Panc1 (cell line): ENCODE measurements around the gene CEP78. TPM values are rescaled to one million over a fixed set of nuclear protein-coding genes. Genes with fewer than 3 reads are reported as not detected.

Experiments used
- ATAC-seq: fragments of 200-7000 bp; cut with Tn5 transposase; 2 replicates; pipeline ENCODE4 v1.9.1; 2020; ENCODE audit warnings: mild to moderate bottlenecking, moderate library complexity
- BruUV-seq: library from RNA; stranded (reverse); fragments of 400-500 nt; replicated peaks from 2 replicates; lab custom pipeline; 2021; lab: Mats Ljungman, UMichigan
- CTCF ChIA-PET: fragments of 300-600 bp; sonication (Branson Sonifier 250); formaldehyde crosslinking; loops from one replicate; lab custom pipeline; 2022; ENCODE audit warnings: antibody characterized with exemption; lab: Charles Lee
- POLR2A ChIA-PET: fragments of 300-600 bp; sonication (Branson Sonifier 250); formaldehyde crosslinking; loops from one replicate; lab custom pipeline; 2022; ENCODE audit warnings: antibody characterized with exemption; lab: Charles Lee
- DNase-seq: peaks from one replicate; pipeline ENCODE4 v3.0.0-alpha.2; 2010; ENCODE audit warnings: low read depth, low spot score
- H3K27ac ChIP-seq: 2 replicates; pipeline ENCODE4 v1.5.1; 2011; ENCODE audit warnings: mild to moderate bottlenecking, low read length, inconsistent platforms
- H3K27me3 ChIP-seq: fragments of 200-500 bp; sonication (Bioruptor generic); 2 replicates; pipeline ENCODE4 v1.6.0; 2014; ENCODE audit warnings: low read length, inconsistent platforms; ENCODE audit not compliant: control insufficient read depth, insufficient read depth
- H3K36me3 ChIP-seq: fragments of 200-500 bp; sonication (Bioruptor generic); 2 replicates; pipeline ENCODE4 v1.5.1; 2014; ENCODE audit warnings: inconsistent platforms, mild to moderate bottlenecking, low read length, moderate library complexity; ENCODE audit not compliant: control insufficient read depth, insufficient read depth
- H3K4me1 ChIP-seq: 2 replicates; pipeline ENCODE4 v1.5.1; 2011; ENCODE audit warnings: inconsistent platforms, mild to moderate bottlenecking, low read length, moderate library complexity; ENCODE audit not compliant: control insufficient read depth, insufficient read depth
- H3K4me3 ChIP-seq, 2 experiments: 2 replicates each; pipeline ENCODE4 v1.5.1; 2011 to 2012; ENCODE audit warnings: low read depth in 2 of 2, low read length in 2 of 2, mild to moderate bottlenecking in 2 of 2, inconsistent platforms in 1 of 2, moderate library complexity in 1 of 2
- H3K9me3 ChIP-seq: fragments of 200-500 bp; sonication (Bioruptor generic); 2 replicates; pipeline ENCODE4 v1.5.1; 2014; ENCODE audit warnings: low read depth, mild to moderate bottlenecking, inconsistent platforms, low read length, moderate library complexity; ENCODE audit not compliant: control insufficient read depth, insufficient read depth
- CTCF ChIP-seq: fragments of 450-650 bp; IDR thresholded peaks from 2 replicates; pipeline ENCODE4 v1.5.1; 2017; ENCODE audit warnings: mild to moderate bottlenecking
- POLR2AphosphoS5 ChIP-seq: IDR thresholded peaks from 2 replicates; pipeline ENCODE4 v1.6.1; 2012; ENCODE audit warnings: mild to moderate bottlenecking, low read depth, low read length, moderate library complexity
- REST ChIP-seq, 2 experiments: IDR thresholded peaks; 2 replicates each; pipeline ENCODE4 v1.6.1; 2011 to 2012; ENCODE audit warnings: low read depth in 2 of 2, control low read depth in 1 of 2, low read length in 1 of 2, mild to moderate bottlenecking in 1 of 2, moderate library complexity in 1 of 2; ENCODE audit not compliant: insufficient read depth in 1 of 2
- SIN3A ChIP-seq: IDR thresholded peaks from 2 replicates; pipeline ENCODE4 v1.6.1; 2012; ENCODE audit warnings: low read depth, mild to moderate bottlenecking, low read length, moderate library complexity, borderline replicate concordance; ENCODE audit not compliant: insufficient read depth
- TCF7L2 ChIP-seq: IDR thresholded peaks from 2 replicates; pipeline ENCODE4 v1.6.1; 2011; ENCODE audit warnings: mild to moderate bottlenecking, low read depth, low read length, inconsistent platforms
- in situ Hi-C: cut with HindIII; loops from 2 replicates; pipeline ENCODE4 v1.10.0; 2016; ENCODE audit warnings: low sequenced_read_pairs, low pct_unique_long_range_greater_than_20kb
- intact Hi-C: fragments of 100-400 bp; cut with micrococcal nuclease; formaldehyde crosslinking; loops from one replicate; pipeline ENCODE4 v1.10.0; 2022; ENCODE audit not compliant: unreplicated experiment
- total RNA-seq: library from RNA; stranded (reverse); gene quantifications from one replicate; pipeline ENCODE4 v1.2.1, GENCODE V29; 2021; ENCODE audit not compliant: unreplicated experiment

Gene CEP78
- total RNA-seq, 1 experiment from 2014 or later, result 25.2 TPM

GRCh38 chr9:78236551-78236910, 656 bp downstream of the CEP78 start:
- TF ChIP-seq SIN3A (no peak), TCF7L2 (no peak), POLR2AphosphoS5 (no peak), REST (IDR thresholded peaks at IDR 0.05; ENCODE audit: insufficient read depth in 1 of 2, low read depth in 2 of 2, low read length in 1 of 2) (no peak), CTCF (no peak)
- in situ Hi-C loops (no loop called here), intact Hi-C loops (loop anchor here (5.0 kb wide), 1 partner anchor 104 kb away; no protein-coding TSS in a partner anchor)
- BruUV-seq, result no TSS peak
- Histone ChIP-seq H3K4me1 (peaks cover 2% of the 10 kb centered on the region; the same call in 1 of the 2 replicates), H3K27me3 (no peaks in the 10 kb centered on the region), H3K36me3 (peaks cover 5% of the 10 kb centered on the region), H3K27ac (peak overlapping the region; percentile 77), H3K4me3 (peak overlapping the region; percentile 78 to 85), H3K9me3 (no peaks in the 10 kb centered on the region)
- ATAC-seq (peak; percentile 39), DNase-seq (no peak)
- ChIA-PET CTCF (no interaction called here), POLR2A (no interaction called here)

DNA sequence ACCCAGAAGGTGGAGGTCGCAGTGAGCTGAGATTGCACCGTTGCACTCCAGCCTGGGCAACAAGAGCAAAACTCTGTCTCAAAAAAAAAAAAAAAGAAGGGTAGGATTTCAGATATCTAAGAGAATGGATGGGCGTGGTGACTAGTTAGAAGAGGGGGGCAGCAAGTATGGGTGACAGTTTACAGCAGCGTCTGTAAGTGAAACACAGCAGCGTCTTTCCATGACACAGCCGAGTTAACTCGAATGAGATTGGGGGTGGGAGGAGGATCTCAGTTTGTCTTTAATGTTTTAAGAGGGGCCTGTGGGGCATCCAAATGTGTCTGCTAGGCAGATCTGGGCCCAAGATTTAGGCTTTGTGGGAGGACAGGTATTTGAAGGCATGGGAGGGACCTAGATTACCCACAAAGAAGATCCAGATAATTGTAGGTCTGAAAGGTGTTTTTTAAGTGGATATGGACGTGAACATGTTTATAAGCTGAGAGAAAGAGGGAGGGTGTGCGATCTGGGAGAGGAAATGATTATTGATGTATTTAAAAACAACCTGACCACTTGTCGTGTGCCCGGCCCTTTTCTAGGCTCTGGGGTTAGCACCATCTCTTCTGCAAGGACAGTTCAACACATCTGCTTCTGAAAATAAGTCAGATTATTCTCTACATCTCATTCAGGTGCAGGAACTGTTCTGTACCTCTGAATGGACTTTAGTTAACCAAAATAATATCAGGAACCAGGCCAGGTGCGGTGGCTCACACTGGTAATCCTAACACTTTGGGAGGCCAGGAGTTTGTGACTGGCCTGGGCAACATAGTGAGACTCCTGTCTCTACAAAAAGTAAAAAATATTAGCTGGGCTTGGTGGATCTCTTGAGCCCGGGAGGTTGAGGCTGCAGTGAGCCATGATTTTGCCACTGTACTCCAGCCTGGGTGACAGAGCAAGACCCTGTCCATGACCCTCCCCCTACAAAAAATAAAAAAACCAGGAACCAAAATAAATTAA, 2.5 kb downstream of the CEP78 start:
- no peak for DNase-seq
- CTCF ChIA-PET, result interaction anchor here (0.7 kb wide), 1 partner anchor 94 kb away, joined by 7 read pairs; no protein-coding TSS in a partner anchor
- intact Hi-C loops, result loop anchor here (5.0 kb wide), 1 partner anchor 106 kb away; no protein-coding TSS in a partner anchor

More for the DNA sequence above, 2.5 kb downstream of the CEP78 start:
- Histone ChIP-seq H3K9me3 (no peaks in the 10 kb centered on the region), H3K36me3 (peaks cover 8% of the 10 kb centered on the region), H3K4me3 (no peak overlapping the region), H3K4me1 (peaks cover 2% of the 10 kb centered on the region; the same call in 1 of the 2 replicates), H3K27ac (no peak overlapping the region), H3K27me3 (no peaks in the 10 kb centered on the region)
- in situ Hi-C loops, result no loop called here
- ATAC-seq, result no peak
- BruUV-seq, result no TSS peak
- POLR2A ChIA-PET, result no interaction called here
- no peak for TF ChIP-seq TCF7L2
- TF ChIP-seq CTCF, result no peak
- no peak for TF ChIP-seq REST (IDR thresholded peaks at IDR 0.05; ENCODE audit: insufficient read depth in 1 of 2, low read depth in 2 of 2, low read length in 1 of 2)
- TF ChIP-seq POLR2AphosphoS5, result no peak
- no peak for TF ChIP-seq SIN3A
